HG03095 (cell line): ENCODE data around the gene ABCC10.
"Not testable (repeated sequence)": the region's sequence is repeated elsewhere in the genome, so short reads cannot be mapped to it uniquely, and the experiment has no call there.

Experiments used
- ATAC-seq: cut with Tn5 transposase; IDR thresholded peaks from one replicate; pipeline ENCODE4 v1.9.1; 2021; ENCODE audit warnings: moderate library complexity; ENCODE audit not compliant: unreplicated experiment

Gene ABCC10

DNA sequence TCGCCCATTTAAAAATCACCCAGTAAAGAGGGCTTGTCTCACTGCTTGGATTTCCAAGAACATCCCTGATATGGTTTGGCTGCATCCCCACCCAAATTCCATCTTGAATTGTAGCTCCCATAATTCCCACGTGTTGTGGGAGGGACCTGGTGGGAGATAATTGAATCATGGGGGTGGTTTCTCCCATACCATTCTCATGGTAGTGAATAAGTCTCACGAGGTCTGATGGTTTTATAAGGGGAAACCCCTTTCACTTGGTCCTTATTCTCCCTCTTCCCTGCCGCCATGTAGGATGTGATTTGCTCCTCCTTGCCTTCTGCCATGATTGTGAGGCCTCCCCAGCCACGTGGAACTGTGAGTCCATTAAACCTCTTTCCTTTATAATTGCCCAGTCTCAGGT lies 39.9 kb downstream of the ABCC10 start:
- ATAC-seq: not testable (repeated sequence)

DNA sequence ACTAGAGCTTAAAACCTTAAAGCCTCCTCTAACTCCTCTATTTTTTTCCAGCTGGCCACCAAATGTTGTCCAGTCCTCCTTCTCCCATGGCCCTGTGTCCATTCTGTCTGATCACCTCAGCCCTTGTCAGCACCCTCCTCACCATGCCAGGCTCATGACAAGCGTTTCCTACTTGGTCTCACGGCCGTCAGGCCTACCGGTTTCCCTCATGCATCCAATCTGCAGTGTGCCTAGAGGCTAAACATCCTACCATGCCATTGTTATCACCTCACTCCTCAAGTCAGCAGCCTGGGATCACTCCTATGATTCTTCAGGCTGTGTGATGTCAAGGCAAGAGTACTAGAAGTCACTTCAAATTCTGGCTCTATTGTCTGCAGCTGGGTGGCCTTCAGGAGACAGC lies 40.4 kb downstream of the ABCC10 start:
- no peak for ATAC-seq

- no peak for ATAC-seq
These were observed 40.9 kb downstream of the ABCC10 start for GRCh38 chr6:43468240-43468639.

- no peak for ATAC-seq
These were observed 41.7 kb downstream of the ABCC10 start for GRCh38 chr6:43468748-43469681.

- no peak for ATAC-seq
These were observed 42.6 kb downstream of the ABCC10 start for GRCh38 chr6:43469947-43470346.

GRCh38 chr6:43471399-43471798 lies 44.1 kb downstream of the ABCC10 start:
- no peak for ATAC-seq

- no peak for ATAC-seq
These were observed 45.2 kb downstream of the ABCC10 start for GRCh38 chr6:43472515-43472914.

- no peak for ATAC-seq
These were observed 48.2 kb downstream of the ABCC10 start for GRCh38 chr6:43475516-43475915.

- ATAC-seq: no peak
These were observed 49.4 kb downstream of the ABCC10 start for GRCh38 chr6:43476746-43477145.

GRCh38 chr6:43477235-43478007 lies 50.1 kb downstream of the ABCC10 start, which contains the start of gene TJAP1:
Gene TJAP1, plus strand, starts transcription at chr6:43477570. Its CDS starts 21,432 bp downstream, at chr6:43499002.
- peak; percentile 94 for ATAC-seq

DNA sequence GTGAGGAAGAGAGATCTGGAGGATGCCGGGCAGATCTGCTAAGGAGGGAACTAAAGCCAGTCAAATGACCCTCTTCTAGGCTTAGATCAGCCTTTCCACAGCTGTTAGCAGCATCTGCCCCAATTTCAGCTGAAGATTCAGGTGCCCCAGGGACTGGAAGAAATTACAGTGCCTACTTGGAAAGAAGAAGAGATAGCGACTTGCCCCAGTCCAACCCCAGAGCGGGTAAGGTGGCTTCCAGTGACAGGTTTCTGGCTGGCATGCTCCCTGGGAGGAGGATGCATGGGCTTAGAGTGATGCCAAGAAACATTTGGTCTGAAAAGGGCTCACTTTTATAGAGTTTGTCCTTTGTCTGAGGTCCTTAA lies 50.6 kb downstream of the ABCC10 start:
- ATAC-seq: no peak

GRCh38 chr6:43481075-43481474 lies 53.7 kb downstream of the ABCC10 start:
- no peak for ATAC-seq

DNA sequence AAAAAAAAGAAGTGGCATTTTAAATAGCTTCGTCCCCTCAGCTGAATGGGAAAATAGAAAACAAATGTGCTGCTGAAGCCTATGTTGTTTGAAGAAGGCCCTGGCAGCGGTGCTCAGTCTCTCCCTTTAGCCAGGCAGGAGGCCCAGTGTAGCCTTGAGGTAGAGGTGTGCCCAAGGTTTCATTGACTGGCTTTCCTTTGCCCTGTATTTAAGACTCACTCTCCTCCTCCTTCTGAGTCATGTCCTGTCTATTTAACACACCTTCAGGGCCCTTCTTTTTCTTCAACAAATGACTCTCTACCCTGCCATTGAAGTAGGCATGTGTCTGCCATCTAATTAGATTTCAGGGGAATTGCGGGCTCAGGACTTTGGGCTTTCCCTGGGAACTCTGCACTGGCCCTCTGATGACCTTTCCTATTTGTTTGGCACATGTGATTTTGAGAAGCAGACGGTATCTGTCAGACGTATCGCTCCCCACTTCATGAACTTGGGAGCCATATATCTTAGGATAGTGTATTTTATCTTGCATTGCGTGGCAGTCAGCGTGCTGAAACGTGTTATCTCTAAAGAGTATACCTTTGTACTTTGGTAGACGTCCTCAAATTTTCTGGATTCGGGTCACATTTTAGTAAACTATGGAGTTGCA lies 54.4 kb downstream of the ABCC10 start:
- no peak for ATAC-seq

GRCh38 chr6:43488667-43489276 lies 61.4 kb downstream of the ABCC10 start:
- no peak for ATAC-seq

- no peak for ATAC-seq
These were observed 62.1 kb downstream of the ABCC10 start for GRCh38 chr6:43489277-43490072.

GRCh38 chr6:43490523-43490939 lies 63.2 kb downstream of the ABCC10 start:
- no peak for ATAC-seq

GRCh38 chr6:43491750-43492661 lies 64.7 kb downstream of the ABCC10 start:
- no peak for ATAC-seq

GRCh38 chr6:43492673-43493072 lies 65.3 kb downstream of the ABCC10 start:
- ATAC-seq: no peak

DNA sequence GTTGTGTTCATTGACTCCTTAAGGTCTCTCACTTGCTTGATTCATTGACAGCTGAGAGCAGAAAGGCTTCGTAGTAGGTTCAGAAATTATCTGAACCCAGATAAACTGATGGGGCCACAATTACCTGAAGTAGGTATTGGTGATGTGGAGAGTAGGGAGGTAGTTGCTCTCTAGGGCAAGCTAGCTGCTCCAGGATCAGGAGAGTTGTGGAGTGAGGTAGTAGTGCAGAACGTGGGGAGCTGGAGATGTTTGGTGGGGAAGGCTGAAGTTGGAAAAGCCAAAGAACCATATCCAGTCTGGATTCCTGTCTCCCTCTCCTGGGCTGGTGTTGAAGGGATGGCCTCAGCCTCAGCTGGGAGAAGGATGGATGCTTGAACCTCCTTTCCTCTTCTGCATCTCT lies 65.9 kb downstream of the ABCC10 start:
- ATAC-seq: no peak
